OCI-LY1 (cell line): ENCODE data around the gene TAF4.

Source experiments
- H2AFZ ChIP-seq: fragments of 200-600 bp; sonication (generic), shearing (Covaris generic); 2 replicates; pipeline ENCODE4 v1.6.0; 2014; ENCODE audit warnings: antibody characterized with exemption, mild to moderate bottlenecking, low read length
- H3F3A ChIP-seq: fragments of 200-600 bp; sonication (generic), shearing (Covaris generic); 2 replicates; pipeline ENCODE4 v1.6.0; 2014; ENCODE audit warnings: mild to moderate bottlenecking, antibody characterized with exemption, low read length, moderate library complexity; ENCODE audit not compliant: insufficient read depth
- H3K27ac ChIP-seq: fragments of 200-600 bp; sonication (generic); 2 replicates; pipeline ENCODE4 v1.5.1; 2014; ENCODE audit warnings: low read length, mixed run types, mild to moderate bottlenecking, low read depth; ENCODE audit not compliant: poor library complexity, severe bottlenecking
- H3K27me3 ChIP-seq: fragments of 200-600 bp; sonication (generic); 2 replicates; pipeline ENCODE4 v1.6.0; 2014; ENCODE audit warnings: antibody characterized with exemption, mild to moderate bottlenecking, low read length, moderate library complexity; ENCODE audit not compliant: insufficient read depth
- H3K36me3 ChIP-seq: fragments of 200-600 bp; sonication (generic); 2 replicates; pipeline ENCODE4 v1.6.1; 2014; ENCODE audit warnings: mild to moderate bottlenecking, antibody characterized with exemption, low read length, moderate library complexity, mixed read lengths; ENCODE audit not compliant: insufficient read depth
- H3K4me1 ChIP-seq: fragments of 200-600 bp; sonication (generic); 2 replicates; pipeline ENCODE4 v1.5.1; 2014; ENCODE audit warnings: mild to moderate bottlenecking, low read length, moderate library complexity; ENCODE audit not compliant: insufficient read depth, severe bottlenecking
- H3K4me2 ChIP-seq: fragments of 200-600 bp; sonication (generic), shearing (Covaris generic); 2 replicates; pipeline ENCODE4 v1.6.1; 2014; ENCODE audit warnings: low read length
- H3K4me3 ChIP-seq: fragments of 200-600 bp; sonication (generic); 2 replicates; pipeline ENCODE4 v1.5.1; 2014; ENCODE audit warnings: low read length, low read depth, mild to moderate bottlenecking, mixed read lengths; ENCODE audit not compliant: poor library complexity, severe bottlenecking
- H3K79me2 ChIP-seq: fragments of 200-600 bp; shearing (Covaris generic); 2 replicates; pipeline ENCODE4 v1.6.1; 2016; ENCODE audit warnings: mixed run types, low read length, mixed read lengths; ENCODE audit not compliant: insufficient read depth
- H3K9ac ChIP-seq: fragments of 200-600 bp; sonication (generic), shearing (Covaris generic); 2 replicates; pipeline ENCODE4 v1.6.1; 2014; ENCODE audit warnings: mild to moderate bottlenecking, low read length, mixed read lengths
- H3K9me2 ChIP-seq: fragments of 200-600 bp; sonication (generic), shearing (Covaris generic); 2 replicates; pipeline ENCODE4 v1.6.1; 2014; ENCODE audit warnings: low read depth, mild to moderate bottlenecking, low read length, mixed read lengths
- H3K9me3 ChIP-seq: fragments of 200-600 bp; shearing (Covaris generic); 2 replicates; pipeline ENCODE4 v1.6.1; 2014; ENCODE audit warnings: low read length, mixed read lengths
- H4K20me1 ChIP-seq: fragments of 200-600 bp; sonication (generic), shearing (Covaris generic); 2 replicates; pipeline ENCODE4 v1.6.0; 2016; ENCODE audit warnings: mild to moderate bottlenecking, low read length; ENCODE audit not compliant: insufficient read depth
- CTCF ChIP-seq: fragments of 200-600 bp; sonication (generic), shearing (Covaris generic); IDR thresholded peaks from 2 replicates; pipeline ENCODE4 v1.5.1; 2017; ENCODE audit warnings: mild to moderate bottlenecking, antibody characterized with exemption, low read length, moderate library complexity, mixed read lengths
- EZH2 ChIP-seq: fragments of 200-600 bp; sonication (generic), shearing (Covaris generic); IDR thresholded peaks from 2 replicates; pipeline ENCODE4 v1.8.0; 2017; ENCODE audit warnings: borderline replicate concordance, mixed run types, mild to moderate bottlenecking, antibody characterized with exemption, low read length, moderate library complexity, mixed read lengths

The TAF4 gene

GRCh38 chr20:61931476-61932198 is 134.0 kb downstream of the TAF4 start:
- Histone ChIP-seq H3K27me3 (peaks cover 15% of the 10 kb centered on the region; the same call in 1 of the 2 replicates), H3K9ac (no peak overlapping the region)
- TF ChIP-seq EZH2 (no peak), CTCF (no peak)

GRCh38 chr20:61930776-61931475 is 134.8 kb downstream of the TAF4 start:
- TF ChIP-seq EZH2, result no peak
- TF ChIP-seq CTCF, result no peak
- Histone ChIP-seq H3K9ac (no peak overlapping the region), H3K4me1 (no peaks in the 10 kb centered on the region), H3K9me2 (no peaks in the 10 kb centered on the region), H3K4me2 (no peak overlapping the region), H3F3A (no peaks in the 10 kb centered on the region), H2AFZ (no peak overlapping the region), H3K9me3 (no peaks in the 10 kb centered on the region), H3K79me2 (no peaks in the 10 kb centered on the region), H3K36me3 (no peaks in the 10 kb centered on the region), H4K20me1 (no peaks in the 10 kb centered on the region), H3K27me3 (peaks cover 15% of the 10 kb centered on the region; the same call in 1 of the 2 replicates), H3K27ac (no peak overlapping the region), H3K4me3 (no peak overlapping the region)

More at GRCh38 chr20:61931476-61932198, 134.0 kb downstream of the TAF4 start:
- H3K27ac ChIP-seq, result no peak overlapping the region
- H3K4me1 ChIP-seq, result no peaks in the 10 kb centered on the region
- H3K4me3 ChIP-seq, result no peak overlapping the region
- H3K79me2 ChIP-seq, result no peaks in the 10 kb centered on the region
- no peaks in the 10 kb centered on the region for H3K9me3 ChIP-seq
- H3K4me2 ChIP-seq, result no peak overlapping the region
- H3K36me3 ChIP-seq, result no peaks in the 10 kb centered on the region
- H3F3A ChIP-seq, result no peaks in the 10 kb centered on the region
- no peaks in the 10 kb centered on the region for H3K9me2 ChIP-seq
- H4K20me1 ChIP-seq, result no peaks in the 10 kb centered on the region
- H2AFZ ChIP-seq, result no peak overlapping the region

- no peak overlapping the region for H2AFZ ChIP-seq
- H3K9me2 ChIP-seq, result no peaks in the 10 kb centered on the region
- no peaks in the 10 kb centered on the region for H3K79me2 ChIP-seq
- TF ChIP-seq EZH2 (no peak), CTCF (no peak)
- no peak overlapping the region for H3K4me3 ChIP-seq
- H3F3A ChIP-seq, result no peaks in the 10 kb centered on the region
- no peaks in the 10 kb centered on the region for H3K4me1 ChIP-seq
- no peaks in the 10 kb centered on the region for H4K20me1 ChIP-seq
- H3K9me3 ChIP-seq, result no peaks in the 10 kb centered on the region
- H3K27ac ChIP-seq, result no peak overlapping the region
- H3K9ac ChIP-seq, result no peak overlapping the region
- no peak overlapping the region for H3K4me2 ChIP-seq
- peaks cover 15% of the 10 kb centered on the region; the same call in 1 of the 2 replicates for H3K27me3 ChIP-seq
- no peaks in the 10 kb centered on the region for H3K36me3 ChIP-seq
Observed at GRCh38 chr20:61929971-61930666, 135.6 kb downstream of the TAF4 start.
